Endothelial cell of umbilical vein (primary cell): Measurements from ENCODE around the gene CFAP77. TPM values are rescaled to one million over a fixed set of nuclear protein-coding genes. Genes with fewer than 3 reads are reported as not detected.

Experiments used
- BruUV-seq: library from RNA; stranded (reverse); fragments of 400-500 nt; replicated peaks from 2 replicates; lab custom pipeline; 2021; lab: Mats Ljungman, UMichigan
- CTCF ChIA-PET: fragments of 300-600, 350-600 bp; sonication (Branson Sonifier 250); formaldehyde crosslinking; loops from one replicate; lab custom pipeline; 2021; ENCODE audit warnings: antibody characterized with exemption, inconsistent platforms; lab: Charles Lee
- POLR2A ChIA-PET: fragments of 300-600, 350-600 bp; sonication (Branson Sonifier 250); formaldehyde crosslinking; loops from one replicate; lab custom pipeline; 2021; ENCODE audit warnings: antibody characterized with exemption, inconsistent platforms; lab: Charles Lee
- DNase-seq: peaks from one replicate; pipeline ENCODE4 v3.0.0-alpha.2; 2011; ENCODE audit warnings: low read depth, low spot score
- FAIRE-seq: peaks from 2 replicates; lab custom pipeline; 2011; peaks lifted over from hg19 to GRCh38; lab: Jason Lieb, UNC
- H2AFZ ChIP-seq: 2 replicates; pipeline ENCODE4 v1.6.0; 2012; ENCODE audit warnings: low read depth, low read length, control low read depth, inconsistent platforms
- H3K27ac ChIP-seq: 2 replicates; pipeline ENCODE4 v1.5.1; 2011; ENCODE audit warnings: low read depth, mild to moderate bottlenecking, control low read depth, low read length, moderate library complexity; ENCODE audit not compliant: insufficient read depth
- H3K27me3 ChIP-seq, 2 experiments: 2 replicates each; pipeline versions ENCODE4 v1.6.0 to v1.6.1; 2011; ENCODE audit warnings: low read length in 2 of 2, mixed read lengths in 1 of 2; ENCODE audit not compliant: control insufficient read depth in 2 of 2, insufficient read depth in 2 of 2
- H3K36me3 ChIP-seq, 2 experiments: 2 replicates in 1 of 2; 3 replicates in 1 of 2; pipeline ENCODE4 v1.5.1; 2011; ENCODE audit warnings: low read length in 2 of 2, mild to moderate bottlenecking in 1 of 2, moderate library complexity in 1 of 2; ENCODE audit not compliant: control insufficient read depth in 2 of 2, insufficient read depth in 2 of 2; ENCODE audit errors: extremely low read depth in 1 of 2
- H3K4me1 ChIP-seq: 3 replicates; pipeline ENCODE4 v1.5.1; 2011; ENCODE audit warnings: mild to moderate bottlenecking, low read length; ENCODE audit not compliant: control insufficient read depth, insufficient read depth; ENCODE audit errors: extremely low read depth
- H3K4me2 ChIP-seq: 2 replicates; pipeline ENCODE4 v1.6.1; 2011; ENCODE audit warnings: low read length, control low read depth, mixed read lengths; ENCODE audit not compliant: insufficient read depth
- H3K4me3 ChIP-seq, 3 experiments: fragments of 200-600 bp in 1 of 3; sonication (generic), shearing (Covaris generic) in 1 of 3; replicated peaks in 1 of 3; 2 replicates each; pipeline ENCODE4 v1.5.1; 2011 to 2016; ENCODE audit warnings: control low read depth in 3 of 3, low read length in 3 of 3, mild to moderate bottlenecking in 2 of 3, inconsistent platforms in 1 of 3, low read depth in 1 of 3, moderate library complexity in 1 of 3; ENCODE audit not compliant: insufficient read depth in 1 of 3
- H3K79me2 ChIP-seq: 2 replicates; pipeline ENCODE4 v1.6.0; 2012; ENCODE audit warnings: low read length, inconsistent platforms; ENCODE audit not compliant: control insufficient read depth, insufficient read depth
- H3K9ac ChIP-seq: replicated peaks from 2 replicates; pipeline ENCODE3; 2011; ENCODE audit warnings: low read length, control low read depth; ENCODE audit not compliant: insufficient read depth; ENCODE audit errors: extremely low read depth
- H3K9me1 ChIP-seq: replicated peaks from 3 replicates; pipeline ENCODE4 v1.6.0; 2011; ENCODE audit warnings: mild to moderate bottlenecking, low read length; ENCODE audit not compliant: control insufficient read depth, insufficient read depth; ENCODE audit errors: extremely low read depth
- H3K9me3 ChIP-seq: replicated peaks from 2 replicates; pipeline ENCODE4 v1.5.1; 2012; ENCODE audit warnings: low read length, inconsistent platforms; ENCODE audit not compliant: control insufficient read depth, insufficient read depth
- H4K20me1 ChIP-seq: replicated peaks from 2 replicates; pipeline ENCODE3; 2011; ENCODE audit warnings: mild to moderate bottlenecking, low read length; ENCODE audit not compliant: control insufficient read depth, insufficient read depth; ENCODE audit errors: extremely low read depth
- EZH2 ChIP-seq: IDR thresholded peaks from 2 replicates; pipeline ENCODE4 v1.6.1; 2012; ENCODE audit warnings: borderline replicate concordance, low read depth, mild to moderate bottlenecking, moderate library complexity, low read length, inconsistent platforms; ENCODE audit not compliant: severe bottlenecking
- FOS ChIP-seq: IDR thresholded peaks from 2 replicates; pipeline ENCODE4 v1.6.1; 2011; ENCODE audit warnings: mild to moderate bottlenecking, low read length, moderate library complexity, borderline replicate concordance; ENCODE audit not compliant: insufficient read depth
- GATA2 ChIP-seq: IDR thresholded peaks from 2 replicates; pipeline ENCODE4 v1.7.0; 2011; ENCODE audit warnings: low read depth, mild to moderate bottlenecking, moderate library complexity, mixed read lengths, low read length; ENCODE audit not compliant: insufficient read length, insufficient read depth
- JUN ChIP-seq: IDR thresholded peaks from 2 replicates; pipeline ENCODE4 v1.6.1; 2011; ENCODE audit warnings: borderline replicate concordance, low read depth; ENCODE audit not compliant: insufficient read length, insufficient read depth
- MYC ChIP-seq: IDR thresholded peaks from one replicate; pipeline ENCODE4 v1.6.1; 2011; ENCODE audit warnings: mild to moderate bottlenecking, low read depth, low read length
- POLR2A ChIP-seq: IDR thresholded peaks from 2 replicates; pipeline ENCODE4 v1.6.1; 2012; ENCODE audit warnings: low read depth, mild to moderate bottlenecking, control low read depth, low read length
- POLR2AphosphoS5 ChIP-seq: IDR thresholded peaks from 2 replicates; pipeline ENCODE4 v1.6.1; 2012; ENCODE audit warnings: low read depth, mild to moderate bottlenecking, control low read depth, low read length, moderate library complexity; ENCODE audit not compliant: insufficient read depth
- dilution Hi-C: fragments of 300-500 bp; cut with MboI; formaldehyde crosslinking; loops from one replicate; pipeline ENCODE4 v1.15.0; 2019; ENCODE audit warnings: low sequenced_read_pairs; ENCODE audit not compliant: extremely low pct_ligation_motif_present
- intact Hi-C: fragments of 100-400 bp; cut with micrococcal nuclease; formaldehyde crosslinking; loops from one replicate; pipeline ENCODE4 v1.10.0; 2022
- polyA plus RNA-seq, 4 experiments: library from polyadenylated mRNA; depleted of rRNA in 3 of 4; stranded (reverse) in 3 of 4; unstranded in 1 of 4; fragments of >200 nt; gene quantifications; 2 replicates each; pipeline versions ENCODE4 v1.2.1 to v1.2.3, GENCODE V29; 2011 to 2012; ENCODE audit warnings: missing spikeins in 1 of 4
- total RNA-seq: library from RNA; stranded (reverse); gene quantifications from 2 replicates; pipeline ENCODE4 v1.2.3, GENCODE V29; 2021
- TF ChIP-seq, protein P1 (sequence below): IDR thresholded peaks from 2 replicates; pipeline ENCODE4 v1.6.1; 2011; ENCODE audit not compliant: insufficient read depth, insufficient read length
- TF ChIP-seq, protein P2 (sequence below), 2 donors: IDR thresholded peaks; 1 replicate in 1 of 2; 2 replicates in 1 of 2; pipeline ENCODE4 v1.5.1; 2011; ENCODE audit warnings: low read length in 2 of 2, mild to moderate bottlenecking in 2 of 2, moderate library complexity in 2 of 2, control low read depth in 1 of 2, inconsistent platforms in 1 of 2, low read depth in 1 of 2; ENCODE audit not compliant: insufficient read depth in 1 of 2; ENCODE audit errors: extremely low read depth in 1 of 2

The CFAP77 gene
- total and polyA plus RNA-seq, 2 donors (not counting 3 experiments of a cell fraction or from before 2014, with no cell fraction given) = not detected

DNA sequence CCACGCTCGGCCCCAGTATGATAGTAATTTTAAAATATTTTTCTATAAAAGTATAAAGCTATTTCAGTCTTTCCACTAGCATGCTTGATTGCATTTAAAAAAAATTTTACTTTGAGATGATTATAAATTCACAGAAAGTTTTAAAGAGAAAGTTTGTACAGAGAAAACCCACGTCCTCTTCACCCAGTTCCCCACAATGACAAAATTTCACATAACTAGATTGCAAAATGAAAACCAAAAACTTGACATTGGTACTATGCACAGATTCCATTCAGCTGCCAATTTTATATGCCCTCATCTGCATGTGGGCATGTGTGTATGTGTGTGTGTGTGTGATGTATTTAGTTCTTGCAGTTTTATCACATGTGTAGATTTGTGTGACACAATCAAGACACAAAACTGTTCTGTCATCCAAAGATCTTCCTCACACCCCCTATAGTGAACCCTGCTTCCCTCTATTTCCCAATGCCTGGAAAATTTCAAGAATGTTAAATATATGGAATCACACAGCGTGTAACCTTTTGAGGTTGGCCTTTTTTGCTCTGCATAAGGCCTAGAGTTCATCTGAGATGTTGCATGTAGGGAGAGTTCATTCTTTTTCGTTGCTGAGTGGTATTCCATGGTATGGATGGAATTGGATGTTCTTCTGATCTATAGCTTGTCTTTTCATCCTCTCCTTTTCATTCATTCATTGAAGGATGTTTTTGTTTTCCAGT, 115.5 kb downstream of the CFAP77 start:
- no peak for TF ChIP-seq POLR2A
- TF ChIP-seq FOS = no peak
- no peak for TF ChIP-seq MYC
- TF ChIP-seq GATA2 = no peak
- TF ChIP-seq, protein P1, sequence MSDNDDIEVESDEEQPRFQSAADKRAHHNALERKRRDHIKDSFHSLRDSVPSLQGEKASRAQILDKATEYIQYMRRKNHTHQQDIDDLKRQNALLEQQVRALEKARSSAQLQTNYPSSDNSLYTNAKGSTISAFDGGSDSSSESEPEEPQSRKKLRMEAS = no peak
- TF ChIP-seq EZH2 = no peak
- TF ChIP-seq JUN = no peak
- no peak for TF ChIP-seq POLR2AphosphoS5
- TF ChIP-seq, protein P2, sequence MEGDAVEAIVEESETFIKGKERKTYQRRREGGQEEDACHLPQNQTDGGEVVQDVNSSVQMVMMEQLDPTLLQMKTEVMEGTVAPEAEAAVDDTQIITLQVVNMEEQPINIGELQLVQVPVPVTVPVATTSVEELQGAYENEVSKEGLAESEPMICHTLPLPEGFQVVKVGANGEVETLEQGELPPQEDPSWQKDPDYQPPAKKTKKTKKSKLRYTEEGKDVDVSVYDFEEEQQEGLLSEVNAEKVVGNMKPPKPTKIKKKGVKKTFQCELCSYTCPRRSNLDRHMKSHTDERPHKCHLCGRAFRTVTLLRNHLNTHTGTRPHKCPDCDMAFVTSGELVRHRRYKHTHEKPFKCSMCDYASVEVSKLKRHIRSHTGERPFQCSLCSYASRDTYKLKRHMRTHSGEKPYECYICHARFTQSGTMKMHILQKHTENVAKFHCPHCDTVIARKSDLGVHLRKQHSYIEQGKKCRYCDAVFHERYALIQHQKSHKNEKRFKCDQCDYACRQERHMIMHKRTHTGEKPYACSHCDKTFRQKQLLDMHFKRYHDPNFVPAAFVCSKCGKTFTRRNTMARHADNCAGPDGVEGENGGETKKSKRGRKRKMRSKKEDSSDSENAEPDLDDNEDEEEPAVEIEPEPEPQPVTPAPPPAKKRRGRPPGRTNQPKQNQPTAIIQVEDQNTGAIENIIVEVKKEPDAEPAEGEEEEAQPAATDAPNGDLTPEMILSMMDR (IDR thresholded peaks at IDR 0.05; ENCODE audit: extremely low read depth in 1 of 2, insufficient read depth in 1 of 2, low read depth in 1 of 2, low read length in 2 of 2) = no peak
- POLR2A ChIA-PET = no interaction called here
- intact Hi-C loops (no loop called here), dilution Hi-C loops (no loop called here)
- DNase-seq = no peak
- H3K4me1 ChIP-seq = no peaks in the 10 kb centered on the region
- no peaks in the 10 kb centered on the region for H4K20me1 ChIP-seq
- no peak overlapping the region for H3K4me2 ChIP-seq
- H3K27ac ChIP-seq = no peak overlapping the region
- H2AFZ ChIP-seq = no peak overlapping the region
- H3K9me3 ChIP-seq = no peaks in the 10 kb centered on the region
- H3K9me1 ChIP-seq = no peaks in the 10 kb centered on the region
- H3K27me3 ChIP-seq = no peaks in the 10 kb centered on the region
- no peak overlapping the region for H3K4me3 ChIP-seq
- CTCF ChIA-PET = no interaction called here
- no TSS peak for BruUV-seq
- H3K9ac ChIP-seq = no peak overlapping the region
- no peaks in the 10 kb centered on the region for H3K79me2 ChIP-seq
- FAIRE-seq = no peak
- no peaks in the 10 kb centered on the region for H3K36me3 ChIP-seq
